Hepatocyte (in vitro differentiated cells): ENCODE results near the gene ASGR1. TPM values are rescaled to one million over a fixed set of nuclear protein-coding genes. Genes with fewer than 3 reads are reported as not detected.

Source experiments
- DNase-seq: peaks from one replicate; pipeline ENCODE4 v3.0.0-alpha.2; 2016; ENCODE audit warnings: low spot score
- H2AFZ ChIP-seq: fragments of 200-600 bp; sonication (generic); 2 replicates; pipeline ENCODE4 v1.6.0; 2016; ENCODE audit warnings: antibody characterized with exemption, mild to moderate bottlenecking
- H3K27ac ChIP-seq: fragments of 200-600 bp; sonication (generic); 2 replicates; pipeline ENCODE4 v1.5.1; 2016; ENCODE audit warnings: mild to moderate bottlenecking
- H3K27me3 ChIP-seq: fragments of 200-600 bp; sonication (generic); 2 replicates; pipeline ENCODE4 v1.6.1; 2016
- H3K36me3 ChIP-seq: fragments of 200-600 bp; sonication (generic); replicated peaks from 2 replicates; pipeline ENCODE4 v1.5.1; 2016; ENCODE audit warnings: low read depth; ENCODE audit not compliant: insufficient read depth
- H3K4me1 ChIP-seq: fragments of 200-600 bp; sonication (generic); 2 replicates; pipeline ENCODE4 v1.5.1; 2016; ENCODE audit warnings: mild to moderate bottlenecking, moderate library complexity; ENCODE audit not compliant: insufficient read depth
- H3K4me2 ChIP-seq: fragments of 200-600 bp; sonication (generic); 2 replicates; pipeline ENCODE4 v1.6.0; 2016
- H3K4me3 ChIP-seq: fragments of 200-600 bp; sonication (generic); 2 replicates; pipeline ENCODE4 v1.5.1; 2016; ENCODE audit warnings: mild to moderate bottlenecking
- H3K79me2 ChIP-seq: fragments of 200-600 bp; sonication (generic); 2 replicates; pipeline ENCODE4 v1.6.0; 2017; ENCODE audit warnings: mild to moderate bottlenecking
- H3K9me2 ChIP-seq: fragments of 200-600 bp; sonication (generic); replicated peaks from 2 replicates; pipeline ENCODE4 v1.6.0; 2017; ENCODE audit warnings: mild to moderate bottlenecking; ENCODE audit not compliant: insufficient read depth
- H3K9me3 ChIP-seq: fragments of 200-600 bp; sonication (generic); 2 replicates; pipeline ENCODE4 v1.5.1; 2016; ENCODE audit warnings: low read depth, mild to moderate bottlenecking
- H4K20me1 ChIP-seq: fragments of 200-600 bp; sonication (generic); 2 replicates; pipeline ENCODE4 v1.6.0; 2016; ENCODE audit warnings: mild to moderate bottlenecking; ENCODE audit not compliant: insufficient read depth, poor library complexity, severe bottlenecking
- EZH2 ChIP-seq: fragments of 200-600 bp; sonication (generic); IDR thresholded peaks from 2 replicates; pipeline ENCODE4 v1.6.1; 2016; ENCODE audit warnings: antibody characterized with exemption, mild to moderate bottlenecking, borderline replicate concordance
- EZH2phosphoT487 ChIP-seq: fragments of 200-600 bp; sonication (generic); IDR thresholded peaks from one replicate; pipeline ENCODE4 v1.6.1; 2018; ENCODE audit warnings: antibody characterized with exemption, mild to moderate bottlenecking, low read depth, moderate library complexity; ENCODE audit not compliant: unreplicated experiment, severe bottlenecking
- WGBS: methylation state at CpG from one replicate; pipeline ENCODE4 v1.1.6; 2016; ENCODE audit warnings: low lambda C conversion rate; ENCODE audit errors: missing lambda C conversion rate; 5-methylcytosine and 5-hydroxymethylcytosine counted together
- polyA plus RNA-seq: library from polyadenylated mRNA; unstranded; fragments of >200 nt; fragmentation: Nextera tagmentation; extraction: Ambion mirVana; gene quantifications from 2 replicates; pipeline ENCODE4 v1.2.1, GENCODE V29; 2016
- total RNA-seq: library from RNA; depleted of rRNA; stranded (reverse); fragments of >200 nt; gene quantifications from 2 replicates; pipeline ENCODE4 v1.2.3, GENCODE V29; 2014
- TF ChIP-seq, protein P1 (sequence below): fragments of 200-600 bp; sonication (generic); IDR thresholded peaks from 2 replicates; pipeline ENCODE4 v1.5.1; 2016; ENCODE audit warnings: antibody characterized with exemption, mild to moderate bottlenecking; ENCODE audit not compliant: poor library complexity

ASGR1 gene
- total and polyA plus RNA-seq, 2 experiments from 2014 or later = 74.0 to 140 TPM

DNA sequence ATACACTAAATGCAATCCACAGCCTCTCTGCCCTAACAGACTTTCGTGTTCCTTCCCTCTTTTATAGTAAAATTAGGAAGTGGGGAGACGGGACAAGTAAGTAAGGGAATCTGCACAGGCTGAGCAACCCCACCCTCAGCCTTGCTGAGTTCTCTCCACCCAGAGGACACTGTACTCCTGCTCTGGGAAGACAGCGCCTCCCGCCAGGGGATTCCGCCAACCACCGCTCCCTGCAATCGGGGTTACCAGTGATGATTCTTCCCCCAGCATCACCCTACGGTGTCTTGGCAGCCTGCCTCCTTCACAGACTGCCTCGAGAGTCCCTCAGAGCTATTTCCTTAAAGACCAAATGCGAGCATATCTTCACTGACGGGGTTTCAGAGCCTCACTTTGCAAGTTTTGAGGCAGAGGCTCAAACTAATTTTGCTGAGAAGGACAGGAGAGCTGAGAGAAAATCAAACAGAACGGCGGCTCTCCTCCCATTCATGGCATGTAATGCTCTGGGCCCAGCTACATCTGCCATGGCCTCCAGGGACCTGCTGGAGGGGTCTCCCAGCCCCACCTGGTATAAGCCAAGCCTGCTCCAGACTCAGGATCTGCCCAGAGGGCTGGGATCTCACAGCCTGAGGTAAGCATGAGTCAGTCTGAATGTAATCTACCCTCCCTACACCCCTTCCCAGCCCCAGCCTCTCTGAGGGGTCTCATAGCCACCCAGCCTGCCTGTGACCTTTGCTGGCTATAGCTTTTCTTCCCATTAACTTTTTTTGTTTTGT is 41.8 kb downstream of the ASGR1 start:
- Histone ChIP-seq H3K9me2 (no peaks in the 10 kb centered on the region), H3K4me2 (no peak overlapping the region), H3K36me3 (no peaks in the 10 kb centered on the region), H3K27me3 (no peaks in the 10 kb centered on the region), H2AFZ (no peak overlapping the region), H3K4me1 (peaks cover 10% of the 10 kb centered on the region), H3K9me3 (no peaks in the 10 kb centered on the region), H3K27ac (no peak overlapping the region), H3K4me3 (no peak overlapping the region), H3K79me2 (no peaks in the 10 kb centered on the region), H4K20me1 (no peaks in the 10 kb centered on the region)
- no peak for DNase-seq
- 69% methylated on average over 13 of the region's 13 CpGs for WGBS
- TF ChIP-seq, protein P1, sequence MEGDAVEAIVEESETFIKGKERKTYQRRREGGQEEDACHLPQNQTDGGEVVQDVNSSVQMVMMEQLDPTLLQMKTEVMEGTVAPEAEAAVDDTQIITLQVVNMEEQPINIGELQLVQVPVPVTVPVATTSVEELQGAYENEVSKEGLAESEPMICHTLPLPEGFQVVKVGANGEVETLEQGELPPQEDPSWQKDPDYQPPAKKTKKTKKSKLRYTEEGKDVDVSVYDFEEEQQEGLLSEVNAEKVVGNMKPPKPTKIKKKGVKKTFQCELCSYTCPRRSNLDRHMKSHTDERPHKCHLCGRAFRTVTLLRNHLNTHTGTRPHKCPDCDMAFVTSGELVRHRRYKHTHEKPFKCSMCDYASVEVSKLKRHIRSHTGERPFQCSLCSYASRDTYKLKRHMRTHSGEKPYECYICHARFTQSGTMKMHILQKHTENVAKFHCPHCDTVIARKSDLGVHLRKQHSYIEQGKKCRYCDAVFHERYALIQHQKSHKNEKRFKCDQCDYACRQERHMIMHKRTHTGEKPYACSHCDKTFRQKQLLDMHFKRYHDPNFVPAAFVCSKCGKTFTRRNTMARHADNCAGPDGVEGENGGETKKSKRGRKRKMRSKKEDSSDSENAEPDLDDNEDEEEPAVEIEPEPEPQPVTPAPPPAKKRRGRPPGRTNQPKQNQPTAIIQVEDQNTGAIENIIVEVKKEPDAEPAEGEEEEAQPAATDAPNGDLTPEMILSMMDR = no peak
- TF ChIP-seq EZH2 (no peak), EZH2phosphoT487 (no peak)

DNA sequence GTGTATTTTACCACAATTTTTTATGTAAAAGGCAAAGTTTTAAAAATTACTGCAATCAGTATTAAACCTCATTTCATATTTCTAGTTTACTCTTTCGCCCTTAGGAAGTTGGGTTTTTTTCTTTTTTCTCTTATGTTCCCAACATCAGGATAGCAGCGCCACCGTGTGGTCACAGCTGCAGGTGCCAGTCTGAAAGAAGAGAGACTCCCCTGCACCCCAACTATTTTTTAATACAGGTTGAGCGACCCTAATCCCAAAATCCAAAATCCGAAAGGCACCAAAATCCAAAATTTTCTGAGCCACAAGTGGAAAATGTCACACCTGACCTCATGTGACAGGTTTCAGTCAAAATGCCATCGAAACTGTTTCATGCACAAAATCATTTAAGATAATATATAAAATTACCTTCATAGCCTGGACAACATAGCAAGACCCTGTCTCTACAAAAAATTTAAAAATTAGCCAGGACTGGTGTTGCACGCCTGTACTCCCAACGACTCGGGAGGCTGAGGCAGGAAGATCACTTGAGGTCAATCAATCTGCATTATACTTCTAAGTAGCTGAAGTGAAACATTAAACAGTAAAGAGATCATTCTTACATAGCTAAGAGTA is 42.8 kb downstream of the ASGR1 start:
- no peak overlapping the region for H2AFZ ChIP-seq
- H3K4me2 ChIP-seq = peak overlapping the region; percentile 66
- H3K4me1 ChIP-seq = peaks cover 8% of the 10 kb centered on the region
- H3K36me3 ChIP-seq = no peaks in the 10 kb centered on the region
- no peak overlapping the region for H3K27ac ChIP-seq
- no peaks in the 10 kb centered on the region for H3K27me3 ChIP-seq
- no peaks in the 10 kb centered on the region for H3K79me2 ChIP-seq
- TF ChIP-seq, protein P1 = peak; percentile 98
- TF ChIP-seq EZH2 = no peak
- H3K9me3 ChIP-seq = no peaks in the 10 kb centered on the region
- no peaks in the 10 kb centered on the region for H4K20me1 ChIP-seq
- no peak overlapping the region for H3K4me3 ChIP-seq
- H3K9me2 ChIP-seq = no peaks in the 10 kb centered on the region
- DNase-seq = peak; percentile 91
- 31% methylated on average over 9 of the region's 9 CpGs for WGBS

GRCh38 chr17:7133916-7134315 is 45.3 kb downstream of the ASGR1 start:
- Histone ChIP-seq H4K20me1 (no peaks in the 10 kb centered on the region), H3K27ac (no peak overlapping the region), H3K4me1 (peaks cover 6% of the 10 kb centered on the region), H3K79me2 (no peaks in the 10 kb centered on the region), H3K9me2 (no peaks in the 10 kb centered on the region), H3K27me3 (no peaks in the 10 kb centered on the region), H3K4me2 (no peak overlapping the region), H2AFZ (no peak overlapping the region), H3K36me3 (no peaks in the 10 kb centered on the region), H3K9me3 (no peaks in the 10 kb centered on the region), H3K4me3 (no peak overlapping the region)
- TF ChIP-seq EZH2phosphoT487 (no peak), EZH2 (no peak)
- TF ChIP-seq, protein P1 = no peak
- DNase-seq = no peak
- WGBS = 86% methylated on average over 20 of the region's 20 CpGs
